IPS-NIHi7 (cell line): ENCODE data around the gene TMEM106A.
"Not testable (repeated sequence)": the region's sequence is repeated elsewhere in the genome, so short reads cannot be mapped to it uniquely, and the experiment has no call there.

Experiments
- DNase-seq: peaks from one replicate; pipeline ENCODE4 v3.0.0; 2012; ENCODE audit warnings: mixed read lengths; ENCODE audit errors: extremely low spot score

Gene TMEM106A

DNA sequence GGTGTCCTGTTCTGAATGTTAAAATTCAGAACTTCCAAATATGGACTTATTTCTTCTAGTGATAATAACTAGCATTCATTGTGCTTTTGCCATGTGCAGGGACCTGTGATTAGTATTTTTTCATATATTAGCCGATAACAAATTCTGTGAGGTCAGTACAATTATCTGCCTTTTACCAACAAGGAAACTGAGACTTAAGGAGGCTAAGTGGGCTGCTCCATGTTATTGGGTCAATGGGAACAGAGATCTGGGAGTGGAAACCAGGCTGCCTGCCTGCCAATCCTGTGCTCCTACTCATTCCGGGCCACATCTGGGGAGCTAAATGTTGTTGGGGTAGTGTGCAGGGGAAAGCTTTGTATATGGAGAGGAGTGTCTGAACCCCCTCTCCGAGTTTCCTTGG, 3.7 kb downstream of the TMEM106A start:
- no peak for DNase-seq

GRCh38 chr17:43216369-43216761, 4.7 kb downstream of the TMEM106A start:
- DNase-seq = no peak

- no peak for DNase-seq
Measured at GRCh38 chr17:43216762-43217613, 5.3 kb downstream of the TMEM106A start.

- no peak for DNase-seq
Measured at GRCh38 chr17:43217614-43218087, 6.0 kb downstream of the TMEM106A start.

- DNase-seq = no peak
Measured at GRCh38 chr17:43219001-43219400, 7.3 kb downstream of the TMEM106A start.

DNA sequence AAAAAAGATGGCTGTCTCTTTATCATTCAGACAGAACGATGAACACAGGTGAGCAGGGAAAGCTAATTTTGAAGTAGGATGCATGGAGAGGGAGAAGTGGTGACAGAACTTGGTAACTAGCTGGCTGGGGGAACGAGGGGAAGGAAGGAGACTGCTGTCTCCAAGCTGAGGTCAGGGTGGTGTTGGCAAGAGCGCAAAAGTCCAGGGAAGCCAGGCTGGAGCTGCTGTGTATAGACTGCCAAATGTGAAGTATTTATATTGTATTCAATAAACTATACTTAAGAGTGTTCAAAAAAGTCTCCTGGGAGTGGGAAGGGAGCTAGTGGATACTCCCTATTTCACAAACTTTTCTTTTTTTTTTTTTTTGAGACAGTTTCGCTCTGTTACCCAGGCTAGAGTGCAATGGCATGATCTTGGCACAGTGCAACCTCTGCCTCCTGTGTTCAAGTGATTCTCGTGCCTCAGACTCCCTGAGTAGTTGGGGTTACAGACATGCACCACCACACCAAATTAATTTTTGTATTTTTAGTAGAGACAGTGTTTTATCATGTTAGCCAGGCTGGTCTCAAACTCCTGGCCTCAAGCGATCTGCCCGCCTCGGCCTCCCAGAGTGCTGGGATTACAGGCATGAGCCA, 8.2 kb downstream of the TMEM106A start:
- no peak for DNase-seq

- no peak for DNase-seq
Measured at GRCh38 chr17:43220511-43221125, 8.9 kb downstream of the TMEM106A start.

DNA sequence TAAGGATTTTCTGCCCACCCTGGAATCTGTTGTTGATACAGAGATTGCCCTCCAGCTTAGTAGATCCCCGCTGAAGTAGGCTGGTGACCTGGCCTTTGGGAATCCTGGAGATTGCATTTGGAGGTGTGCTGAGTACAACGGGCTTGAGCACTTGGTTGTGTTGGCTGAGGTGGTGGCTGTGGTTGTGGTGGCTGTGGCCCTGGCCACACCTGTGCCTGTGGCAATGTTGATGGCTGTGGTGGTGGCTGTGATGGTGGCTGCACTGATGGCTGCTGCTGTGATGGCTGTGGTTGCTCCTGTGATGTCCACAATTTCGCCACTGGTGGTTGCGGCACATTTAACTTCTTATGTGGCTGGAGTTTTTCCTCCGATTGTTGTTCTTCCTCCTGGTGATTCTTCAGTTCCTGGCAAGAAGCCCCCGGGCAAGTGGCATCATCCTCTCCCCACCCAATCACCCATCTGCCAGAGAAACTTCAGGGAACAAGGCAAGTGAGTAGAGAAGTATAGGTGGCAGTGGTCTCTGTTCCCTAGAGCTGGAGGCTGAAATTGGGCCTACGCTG, 12.6 kb downstream of the TMEM106A start:
- no peak for DNase-seq

DNA sequence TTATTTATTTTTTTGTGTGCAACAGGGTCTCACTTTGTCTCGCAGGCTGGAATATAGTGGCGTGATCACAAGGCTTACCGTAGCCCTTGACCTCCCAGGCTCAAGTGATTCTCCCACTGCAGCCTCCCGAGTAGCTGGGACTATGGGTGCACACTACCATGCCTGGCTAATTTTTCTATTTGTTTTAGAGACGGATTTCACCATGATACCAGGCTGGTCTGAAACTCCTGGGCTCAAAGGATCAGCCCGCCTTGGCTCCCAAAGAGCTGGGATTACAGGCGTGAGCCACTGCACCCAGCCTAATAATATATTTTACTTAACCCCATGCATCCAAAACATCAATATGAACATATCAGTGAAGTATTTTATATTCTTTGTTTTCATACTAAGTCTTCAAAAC, 14.7 kb downstream of the TMEM106A start:
- DNase-seq = no peak

DNA sequence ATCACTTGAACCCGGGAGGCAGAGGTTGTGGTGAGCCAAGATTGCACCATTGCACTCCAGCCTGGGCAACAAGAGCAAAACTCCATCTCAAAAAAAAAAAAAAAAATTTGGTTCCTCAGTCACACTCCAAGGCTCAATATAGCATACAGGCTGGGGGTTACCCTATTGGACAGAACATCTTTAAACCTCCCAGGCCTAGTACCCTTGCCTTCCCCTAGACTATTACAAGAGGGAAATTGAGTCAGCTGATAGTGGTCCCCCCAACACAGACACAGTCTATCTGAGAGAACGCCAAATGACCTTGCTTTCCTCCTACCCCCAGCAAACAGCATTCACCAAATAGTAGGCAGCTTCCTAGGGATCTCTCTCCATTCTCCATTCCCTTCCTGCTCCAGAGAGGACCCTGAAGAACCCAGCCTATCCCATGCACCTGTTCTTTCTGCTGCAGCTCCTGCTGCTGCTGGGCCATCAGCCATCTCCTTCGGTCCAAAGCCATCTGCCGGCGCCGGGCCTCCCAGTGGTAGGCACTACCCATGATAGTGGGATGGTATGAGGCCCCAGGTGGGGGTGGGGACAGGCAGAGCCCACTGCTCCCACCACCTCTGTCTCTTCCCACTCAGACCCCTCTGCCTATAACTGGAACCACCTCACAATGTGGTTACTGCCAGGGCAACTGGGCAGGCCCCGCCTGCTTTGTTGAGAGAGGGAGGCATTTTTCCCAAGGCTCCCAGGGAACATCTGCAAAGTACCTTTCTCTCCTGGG, 16.5 kb downstream of the TMEM106A start, which contains the start of gene CCDC200:
TSS of gene CCDC200 (minus strand) at position 604 of the 763 bp plus-strand sequence. CDS start at position 535, 69 bp downstream.
- not testable (repeated sequence) for DNase-seq

DNA sequence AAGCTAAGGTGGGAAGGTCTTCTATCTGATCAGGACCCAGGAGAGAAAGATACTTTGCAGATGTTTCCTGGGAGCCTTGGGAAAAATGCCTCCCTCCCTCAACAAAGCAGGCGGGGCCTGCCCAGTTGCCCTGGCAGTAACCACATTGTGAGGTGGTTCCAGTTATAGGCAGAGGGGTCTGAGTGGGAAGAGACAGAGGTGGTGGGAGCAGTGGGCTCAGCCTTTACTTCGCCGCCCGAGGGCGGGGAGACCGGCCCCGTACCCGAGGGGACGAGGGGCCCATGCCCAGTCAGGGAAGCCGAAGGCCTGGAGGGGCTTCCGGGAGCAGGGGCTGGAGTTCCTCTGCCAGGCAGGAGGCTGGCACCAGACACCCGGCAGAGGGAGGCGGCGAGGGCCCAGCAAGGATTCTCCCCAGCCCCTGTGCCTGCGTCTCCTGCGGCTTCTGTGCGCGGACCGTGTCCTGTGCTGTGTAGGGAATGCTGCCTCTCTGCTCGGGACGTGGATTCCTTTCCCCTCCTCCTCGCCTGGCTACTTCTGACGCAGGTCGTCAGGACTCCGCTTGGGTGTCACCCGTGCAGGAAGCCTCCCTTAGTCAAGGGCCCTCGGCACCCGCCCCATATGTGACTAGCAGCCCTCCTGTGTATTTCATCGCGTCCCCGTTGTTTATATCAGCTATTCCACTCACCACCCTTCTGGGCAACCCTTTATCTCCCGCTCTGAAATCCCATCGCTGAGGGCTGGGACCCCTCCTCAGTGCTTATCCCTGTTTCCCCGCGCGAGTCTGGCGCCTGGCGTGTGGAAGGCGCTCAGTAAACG, 19.7 kb downstream of the TMEM106A start:
- not testable (repeated sequence) for DNase-seq

GRCh38 chr17:43232021-43232699, 20.5 kb downstream of the TMEM106A start:
- not testable (repeated sequence) for DNase-seq

DNA sequence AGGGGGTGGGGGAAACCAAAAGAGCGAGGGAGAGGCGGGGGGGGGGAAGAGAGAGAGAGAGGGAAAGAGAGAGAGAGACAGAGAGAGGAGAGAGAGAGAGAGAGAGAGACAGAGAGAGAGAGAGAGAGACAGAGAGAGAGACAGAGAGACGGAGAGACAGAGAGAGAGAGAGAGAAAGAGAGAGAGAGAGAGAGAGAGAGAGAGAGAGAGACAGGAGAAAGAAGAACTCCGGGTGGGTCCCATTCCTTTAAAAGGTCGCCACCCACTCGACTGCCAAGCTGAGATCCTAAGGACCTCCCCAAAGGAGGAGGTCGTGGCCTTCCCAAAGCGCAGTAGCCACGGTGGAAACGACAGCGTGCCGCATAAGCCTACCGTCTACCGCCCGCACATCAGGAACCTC, 21.6 kb downstream of the TMEM106A start:
- DNase-seq = not testable (repeated sequence)

DNA sequence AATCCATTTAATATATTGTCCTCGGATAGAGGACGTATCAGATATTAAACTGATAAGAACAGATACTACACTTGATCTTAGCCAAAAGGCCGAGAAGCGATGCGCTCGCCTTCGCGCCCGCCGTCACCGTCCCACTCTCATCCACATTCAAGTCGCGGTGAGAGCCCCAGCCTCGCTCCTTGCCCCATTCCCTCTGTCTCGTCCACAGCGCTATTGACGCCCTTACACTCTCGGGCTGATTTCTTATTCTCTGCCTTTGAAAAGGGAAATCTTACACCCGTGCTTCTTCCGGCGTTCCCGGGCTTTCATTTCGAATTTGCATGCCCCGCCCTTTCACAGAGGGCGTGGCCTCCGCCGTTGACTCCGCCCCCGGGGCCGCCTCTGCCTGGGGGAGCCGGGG, 22.2 kb downstream of the TMEM106A start, which contains the start of gene RNU2-1:
TSS of gene RNU2-1 (minus strand) at position 101 of the 400 bp plus-strand sequence.
- DNase-seq = not testable (repeated sequence)

GRCh38 chr17:43239597-43239996, 27.9 kb downstream of the TMEM106A start:
- DNase-seq = not testable (repeated sequence)

- not testable (repeated sequence) for DNase-seq
Measured at GRCh38 chr17:43240596-43241352, 29.1 kb downstream of the TMEM106A start.

GRCh38 chr17:43246456-43246855, 34.8 kb downstream of the TMEM106A start:
- DNase-seq = not testable (repeated sequence)
